LNCaP clone FGC (cell line): ENCODE results near the gene XKR7.

Experiments
- DNase-seq: peaks from one replicate; pipeline ENCODE4 v3.0.0-alpha.2; 2011; ENCODE audit warnings: low read depth
- H3K4me3 ChIP-seq: 2 replicates; pipeline ENCODE4 v1.5.1; 2011; ENCODE audit warnings: mild to moderate bottlenecking, low read depth, low read length, control low read depth
- TF ChIP-seq, protein P1 (sequence below): IDR thresholded peaks from 2 replicates; pipeline ENCODE4 v1.5.1; 2012; ENCODE audit warnings: mild to moderate bottlenecking; ENCODE audit not compliant: control insufficient read depth, insufficient read depth; ENCODE audit errors: extremely low read depth

Gene XKR7

GRCh38 chr20:32052090-32052777 is 84.3 kb downstream of the XKR7 start, which contains the start of gene HCK:
Gene HCK, plus strand, starts transcription at chr20:32052242.
- no peak within 1 kb of the TSS for H3K4me3 ChIP-seq
- TF ChIP-seq, protein P1, sequence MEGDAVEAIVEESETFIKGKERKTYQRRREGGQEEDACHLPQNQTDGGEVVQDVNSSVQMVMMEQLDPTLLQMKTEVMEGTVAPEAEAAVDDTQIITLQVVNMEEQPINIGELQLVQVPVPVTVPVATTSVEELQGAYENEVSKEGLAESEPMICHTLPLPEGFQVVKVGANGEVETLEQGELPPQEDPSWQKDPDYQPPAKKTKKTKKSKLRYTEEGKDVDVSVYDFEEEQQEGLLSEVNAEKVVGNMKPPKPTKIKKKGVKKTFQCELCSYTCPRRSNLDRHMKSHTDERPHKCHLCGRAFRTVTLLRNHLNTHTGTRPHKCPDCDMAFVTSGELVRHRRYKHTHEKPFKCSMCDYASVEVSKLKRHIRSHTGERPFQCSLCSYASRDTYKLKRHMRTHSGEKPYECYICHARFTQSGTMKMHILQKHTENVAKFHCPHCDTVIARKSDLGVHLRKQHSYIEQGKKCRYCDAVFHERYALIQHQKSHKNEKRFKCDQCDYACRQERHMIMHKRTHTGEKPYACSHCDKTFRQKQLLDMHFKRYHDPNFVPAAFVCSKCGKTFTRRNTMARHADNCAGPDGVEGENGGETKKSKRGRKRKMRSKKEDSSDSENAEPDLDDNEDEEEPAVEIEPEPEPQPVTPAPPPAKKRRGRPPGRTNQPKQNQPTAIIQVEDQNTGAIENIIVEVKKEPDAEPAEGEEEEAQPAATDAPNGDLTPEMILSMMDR = no peak
- no peak for DNase-seq

DNA sequence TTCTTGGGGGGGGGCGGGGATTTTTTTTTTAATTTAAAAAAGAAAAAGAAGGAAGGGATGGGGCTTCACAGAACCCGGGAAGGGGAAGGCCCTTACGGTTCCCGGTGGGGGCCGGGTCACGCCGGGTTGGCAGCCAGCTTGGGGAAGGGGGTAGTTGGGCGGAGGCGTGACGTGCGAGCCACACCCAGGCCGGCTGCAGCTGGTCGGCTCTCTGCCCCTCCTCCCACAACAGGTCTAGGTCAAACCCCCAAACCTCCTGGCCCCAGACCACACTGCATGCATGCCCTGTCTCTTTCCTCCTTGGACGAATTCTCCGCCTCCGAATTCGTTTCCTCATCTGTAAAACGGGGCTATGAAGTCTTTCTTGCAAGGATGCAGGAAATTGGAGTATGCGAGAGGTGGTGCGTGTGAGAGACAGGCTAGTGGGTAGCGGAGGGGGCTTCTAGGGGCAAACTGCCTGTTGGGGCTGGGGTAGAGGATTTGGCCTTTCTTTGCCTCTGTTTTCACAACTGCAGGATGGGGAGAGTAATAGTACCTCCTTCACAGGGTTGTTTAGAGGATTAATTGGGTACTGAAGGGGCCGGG is 84.9 kb downstream of the XKR7 start:
- TF ChIP-seq, protein P1 = no peak
- no peak for DNase-seq
- no peak overlapping the region for H3K4me3 ChIP-seq
